Measurements from ENCODE around the gene OTOF.

DNA sequence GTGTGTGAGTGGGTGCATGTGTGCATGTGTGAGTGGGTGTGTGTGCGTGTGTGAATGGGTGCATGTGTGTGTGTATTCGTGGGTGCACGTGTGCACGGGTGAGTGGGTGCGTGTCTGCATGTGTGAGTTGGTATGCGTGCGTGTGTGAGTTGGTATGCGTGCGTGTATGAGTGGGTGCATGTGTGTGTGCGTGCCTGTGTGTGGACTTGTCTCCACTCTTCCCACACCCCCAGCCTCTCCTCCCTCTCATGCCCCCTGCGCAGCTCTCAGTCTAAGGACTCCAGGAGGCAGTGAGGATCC lies 5.1 kb upstream of the OTOF start:
- TF ChIP-seq, protein P1, sequence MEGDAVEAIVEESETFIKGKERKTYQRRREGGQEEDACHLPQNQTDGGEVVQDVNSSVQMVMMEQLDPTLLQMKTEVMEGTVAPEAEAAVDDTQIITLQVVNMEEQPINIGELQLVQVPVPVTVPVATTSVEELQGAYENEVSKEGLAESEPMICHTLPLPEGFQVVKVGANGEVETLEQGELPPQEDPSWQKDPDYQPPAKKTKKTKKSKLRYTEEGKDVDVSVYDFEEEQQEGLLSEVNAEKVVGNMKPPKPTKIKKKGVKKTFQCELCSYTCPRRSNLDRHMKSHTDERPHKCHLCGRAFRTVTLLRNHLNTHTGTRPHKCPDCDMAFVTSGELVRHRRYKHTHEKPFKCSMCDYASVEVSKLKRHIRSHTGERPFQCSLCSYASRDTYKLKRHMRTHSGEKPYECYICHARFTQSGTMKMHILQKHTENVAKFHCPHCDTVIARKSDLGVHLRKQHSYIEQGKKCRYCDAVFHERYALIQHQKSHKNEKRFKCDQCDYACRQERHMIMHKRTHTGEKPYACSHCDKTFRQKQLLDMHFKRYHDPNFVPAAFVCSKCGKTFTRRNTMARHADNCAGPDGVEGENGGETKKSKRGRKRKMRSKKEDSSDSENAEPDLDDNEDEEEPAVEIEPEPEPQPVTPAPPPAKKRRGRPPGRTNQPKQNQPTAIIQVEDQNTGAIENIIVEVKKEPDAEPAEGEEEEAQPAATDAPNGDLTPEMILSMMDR (IDR thresholded peaks at IDR 0.05; ENCODE audit: poor library complexity): no peak
- no peak for TF ChIP-seq EZH2phosphoT487 (IDR thresholded peaks at IDR 0.05; ENCODE audit: low read depth, severe bottlenecking, unreplicated experiment)
